SK-N-MC (cell line): ENCODE data around the gene AP2M1.

Experiments
- EZH2 ChIP-seq: fragments of 200-600 bp; sonication (generic); IDR thresholded peaks from one replicate; pipeline ENCODE4 v1.6.1; 2017; ENCODE audit warnings: antibody characterized with exemption
- POLR2AphosphoS5 ChIP-seq: IDR thresholded peaks from 2 replicates; pipeline ENCODE4 v1.6.1; 2012; ENCODE audit warnings: mild to moderate bottlenecking, low read depth, low read length, borderline replicate concordance

- TF ChIP-seq EZH2 (no peak), POLR2AphosphoS5 (no peak)
Measured at GRCh38 chr3:184144505-184144904, 30.1 kb upstream of the AP2M1 start.
